WTC11 (cell line): ENCODE measurements around the gene ATG5.

ENCODE experiments used
- CREB1 ChIP-seq: sonication (generic); formaldehyde crosslinking; IDR thresholded peaks from 2 replicates; pipeline ENCODE4 v1.8.0; 2023; ENCODE audit warnings: mild to moderate bottlenecking, missing genetic modification reagents
- TF ChIP-seq, protein P1 (sequence below): fragments of 250-450 bp; sonication (Bioruptor Pico); IDR thresholded peaks from 2 replicates; pipeline ENCODE4 v1.9.0; 2021; ENCODE audit warnings: mild to moderate bottlenecking

DNA sequence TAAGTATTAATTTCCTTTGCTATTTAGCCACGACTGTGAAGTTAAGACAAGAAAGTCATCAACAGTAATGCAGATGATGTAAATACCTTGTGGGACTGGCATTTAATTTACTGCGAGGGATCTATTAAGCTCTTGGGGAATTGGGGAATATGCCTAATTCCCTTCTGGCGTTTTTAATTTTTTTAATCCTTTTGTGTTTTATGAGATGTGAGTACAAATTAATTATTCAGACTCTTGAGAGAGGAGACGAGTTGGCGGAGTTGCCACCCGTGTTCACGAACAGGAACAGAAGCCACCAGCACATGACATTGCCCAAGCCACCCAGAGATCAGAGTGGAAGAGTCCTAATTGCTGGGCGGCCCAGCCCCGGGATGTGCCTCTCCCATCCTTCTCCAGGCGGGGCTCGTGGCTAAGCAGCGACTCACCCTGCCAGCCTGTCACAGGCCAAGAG lies 34.4 kb upstream of the ATG5 start:
- TF ChIP-seq, protein P1, sequence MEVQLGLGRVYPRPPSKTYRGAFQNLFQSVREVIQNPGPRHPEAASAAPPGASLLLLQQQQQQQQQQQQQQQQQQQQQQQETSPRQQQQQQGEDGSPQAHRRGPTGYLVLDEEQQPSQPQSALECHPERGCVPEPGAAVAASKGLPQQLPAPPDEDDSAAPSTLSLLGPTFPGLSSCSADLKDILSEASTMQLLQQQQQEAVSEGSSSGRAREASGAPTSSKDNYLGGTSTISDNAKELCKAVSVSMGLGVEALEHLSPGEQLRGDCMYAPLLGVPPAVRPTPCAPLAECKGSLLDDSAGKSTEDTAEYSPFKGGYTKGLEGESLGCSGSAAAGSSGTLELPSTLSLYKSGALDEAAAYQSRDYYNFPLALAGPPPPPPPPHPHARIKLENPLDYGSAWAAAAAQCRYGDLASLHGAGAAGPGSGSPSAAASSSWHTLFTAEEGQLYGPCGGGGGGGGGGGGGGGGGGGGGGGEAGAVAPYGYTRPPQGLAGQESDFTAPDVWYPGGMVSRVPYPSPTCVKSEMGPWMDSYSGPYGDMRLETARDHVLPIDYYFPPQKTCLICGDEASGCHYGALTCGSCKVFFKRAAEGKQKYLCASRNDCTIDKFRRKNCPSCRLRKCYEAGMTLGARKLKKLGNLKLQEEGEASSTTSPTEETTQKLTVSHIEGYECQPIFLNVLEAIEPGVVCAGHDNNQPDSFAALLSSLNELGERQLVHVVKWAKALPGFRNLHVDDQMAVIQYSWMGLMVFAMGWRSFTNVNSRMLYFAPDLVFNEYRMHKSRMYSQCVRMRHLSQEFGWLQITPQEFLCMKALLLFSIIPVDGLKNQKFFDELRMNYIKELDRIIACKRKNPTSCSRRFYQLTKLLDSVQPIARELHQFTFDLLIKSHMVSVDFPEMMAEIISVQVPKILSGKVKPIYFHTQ (CRISPR knock-in tag): no peak
- no peak for TF ChIP-seq CREB1 (CRISPR knock-in tag)
